ENCODE results near the gene ANO3. TPM values are rescaled to one million over a fixed set of nuclear protein-coding genes. Genes with fewer than 3 reads are reported as not detected.

The ANO3 gene
- total RNA-seq, 2 experiments from 2014 or later: not detected

- POLR2A ChIA-PET: no interaction called here
- no peak for DNase-seq
- CTCF ChIA-PET: no interaction called here
- no peak for ATAC-seq
- Mint-ChIP-seq H3K27ac (no peak overlapping the region), H3K4me3 (no peak overlapping the region), H3K36me3 (ENCODE audit: low read depth) (no peaks in the 10 kb centered on the region), H3K9me3 (peaks cover 5% of the 10 kb centered on the region), H3K4me1 (ENCODE audit: low read depth) (no peaks in the 10 kb centered on the region), H3K27me3 (no peaks in the 10 kb centered on the region)
- intact Hi-C loops (cut with micrococcal nuclease): no loop called here
- TF ChIP-seq, protein P1, sequence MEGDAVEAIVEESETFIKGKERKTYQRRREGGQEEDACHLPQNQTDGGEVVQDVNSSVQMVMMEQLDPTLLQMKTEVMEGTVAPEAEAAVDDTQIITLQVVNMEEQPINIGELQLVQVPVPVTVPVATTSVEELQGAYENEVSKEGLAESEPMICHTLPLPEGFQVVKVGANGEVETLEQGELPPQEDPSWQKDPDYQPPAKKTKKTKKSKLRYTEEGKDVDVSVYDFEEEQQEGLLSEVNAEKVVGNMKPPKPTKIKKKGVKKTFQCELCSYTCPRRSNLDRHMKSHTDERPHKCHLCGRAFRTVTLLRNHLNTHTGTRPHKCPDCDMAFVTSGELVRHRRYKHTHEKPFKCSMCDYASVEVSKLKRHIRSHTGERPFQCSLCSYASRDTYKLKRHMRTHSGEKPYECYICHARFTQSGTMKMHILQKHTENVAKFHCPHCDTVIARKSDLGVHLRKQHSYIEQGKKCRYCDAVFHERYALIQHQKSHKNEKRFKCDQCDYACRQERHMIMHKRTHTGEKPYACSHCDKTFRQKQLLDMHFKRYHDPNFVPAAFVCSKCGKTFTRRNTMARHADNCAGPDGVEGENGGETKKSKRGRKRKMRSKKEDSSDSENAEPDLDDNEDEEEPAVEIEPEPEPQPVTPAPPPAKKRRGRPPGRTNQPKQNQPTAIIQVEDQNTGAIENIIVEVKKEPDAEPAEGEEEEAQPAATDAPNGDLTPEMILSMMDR (IDR thresholded peaks at IDR 0.05): no peak
Observed at GRCh38 chr11:26539517-26539916, 207.6 kb downstream of the ANO3 start.

DNA sequence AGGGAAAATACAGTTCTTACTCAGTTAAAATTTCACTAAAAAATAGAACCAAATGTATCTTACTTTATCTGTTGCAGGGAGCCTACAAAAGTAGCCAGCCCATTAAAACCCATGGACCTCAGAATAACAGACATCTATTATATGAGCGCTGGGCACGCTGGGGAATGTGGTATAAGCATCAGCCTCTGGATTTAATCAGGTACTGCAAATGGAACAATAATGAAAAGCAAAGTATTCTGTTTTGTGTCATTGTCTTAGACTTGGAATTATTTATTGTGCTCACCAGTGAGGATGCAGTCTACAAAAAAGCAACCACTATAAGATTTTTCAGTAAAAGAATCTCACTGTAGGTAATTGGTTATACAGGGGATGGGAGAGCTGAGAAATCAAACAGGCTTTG lies 209.9 kb downstream of the ANO3 start:
- no peak overlapping the region for H3K27ac Mint-ChIP-seq
- no peak overlapping the region for H3K4me3 Mint-ChIP-seq
- H3K4me1 Mint-ChIP-seq (ENCODE audit: low read depth): no peaks in the 10 kb centered on the region
- intact Hi-C loops (cut with micrococcal nuclease): no loop called here
- ChIA-PET CTCF (interaction anchor here (0.6 kb wide), 1 partner anchor 68 kb away, joined by 3 read pairs; no protein-coding TSS in a partner anchor), POLR2A (no interaction called here)
- H3K9me3 Mint-ChIP-seq: peaks cover 5% of the 10 kb centered on the region
- no peak for DNase-seq
- H3K36me3 Mint-ChIP-seq (ENCODE audit: low read depth): no peaks in the 10 kb centered on the region
- no peaks in the 10 kb centered on the region for H3K27me3 Mint-ChIP-seq
- no peak for ATAC-seq
- TF ChIP-seq, protein P1 (IDR thresholded peaks at IDR 0.05): no peak

- ATAC-seq: no peak
- TF ChIP-seq, protein P1 (IDR thresholded peaks at IDR 0.05): no peak
- no peak for DNase-seq
- no peak overlapping the region for H3K4me3 Mint-ChIP-seq
- no peak overlapping the region for H3K27ac Mint-ChIP-seq
- intact Hi-C loops (cut with micrococcal nuclease): no loop called here
- H3K4me1 Mint-ChIP-seq (ENCODE audit: low read depth): no peaks in the 10 kb centered on the region
- ChIA-PET CTCF (no interaction called here), POLR2A (no interaction called here)
- no peaks in the 10 kb centered on the region for H3K36me3 Mint-ChIP-seq (ENCODE audit: low read depth)
- no peaks in the 10 kb centered on the region for H3K27me3 Mint-ChIP-seq
- no peaks in the 10 kb centered on the region for H3K9me3 Mint-ChIP-seq
Observed at GRCh38 chr11:26549176-26549575, 217.2 kb downstream of the ANO3 start.

GRCh38 chr11:26550022-26550421 lies 218.1 kb downstream of the ANO3 start:
- Mint-ChIP-seq H3K27ac (no peak overlapping the region), H3K27me3 (no peaks in the 10 kb centered on the region), H3K36me3 (ENCODE audit: low read depth) (no peaks in the 10 kb centered on the region), H3K4me3 (no peak overlapping the region), H3K9me3 (no peaks in the 10 kb centered on the region), H3K4me1 (ENCODE audit: low read depth) (no peaks in the 10 kb centered on the region)
- DNase-seq (no peak), ATAC-seq (no peak)
- ChIA-PET CTCF (no interaction called here), POLR2A (no interaction called here)
- intact Hi-C loops (cut with micrococcal nuclease): no loop called here
- TF ChIP-seq, protein P1 (IDR thresholded peaks at IDR 0.05): no peak

- TF ChIP-seq, protein P1 (IDR thresholded peaks at IDR 0.05): no peak
- intact Hi-C loops (cut with micrococcal nuclease): no loop called here
- DNase-seq: no peak
- Mint-ChIP-seq H3K9me3 (no peaks in the 10 kb centered on the region), H3K27ac (no peak overlapping the region), H3K27me3 (no peaks in the 10 kb centered on the region), H3K4me1 (ENCODE audit: low read depth) (no peaks in the 10 kb centered on the region), H3K4me3 (no peak overlapping the region), H3K36me3 (ENCODE audit: low read depth) (no peaks in the 10 kb centered on the region)
- no peak for ATAC-seq
- CTCF ChIA-PET: no interaction called here
- POLR2A ChIA-PET: no interaction called here
Observed at GRCh38 chr11:26551186-26551801, 219.4 kb downstream of the ANO3 start.
